HEK293 (cell line): Measurements from ENCODE around the gene TMC4.

Experiments
- CTCF ChIA-PET: fragments of 350-600 bp; formaldehyde crosslinking; extraction: SDS; loops from one replicate; lab custom pipeline; 2021; ENCODE audit warnings: antibody characterized with exemption; lab: Yijun Ruan, JAX
- POLR2A ChIA-PET: fragments of 300-600 bp; formaldehyde crosslinking; extraction: SDS; loops from one replicate; lab custom pipeline; 2020; ENCODE audit warnings: antibody characterized with exemption, inconsistent platforms; lab: Yijun Ruan, JAX
- H3K27ac ChIP-seq: fragments of 200-500 bp; sonication (Bioruptor generic); 2 replicates; pipeline ENCODE4 v1.5.1; 2014; ENCODE audit warnings: low read depth, low read length, control low read depth, inconsistent platforms; ENCODE audit errors: extremely low read depth
- H3K36me3 ChIP-seq, 2 experiments: fragments of 200-500 bp in 1 of 2; sonication (Bioruptor generic) in 1 of 2; 1 replicate in 1 of 2; 2 replicates in 1 of 2; pipeline ENCODE4 v1.5.1; 2014 to 2017; ENCODE audit warnings: inconsistent platforms in 2 of 2, low read length in 2 of 2; ENCODE audit not compliant: control insufficient read depth in 2 of 2, insufficient read depth in 1 of 2
- H3K4me1 ChIP-seq: fragments of 200-500 bp; sonication (Bioruptor generic); 2 replicates; pipeline ENCODE4 v1.5.1; 2014; ENCODE audit warnings: mild to moderate bottlenecking, low read length, inconsistent platforms; ENCODE audit not compliant: control insufficient read depth, insufficient read depth
- H3K4me3 ChIP-seq: 2 replicates; pipeline ENCODE4 v1.5.1; 2011; ENCODE audit warnings: low read depth, mild to moderate bottlenecking, control low read depth, low read length, moderate library complexity
- H3K9me3 ChIP-seq: fragments of 200-500 bp; sonication (Bioruptor generic); 2 replicates; pipeline ENCODE4 v1.5.1; 2014; ENCODE audit warnings: low read depth, low read length, inconsistent platforms; ENCODE audit not compliant: control insufficient read depth, insufficient read depth
- BCL11B ChIP-seq: fragments of 450-650 bp; formaldehyde crosslinking; IDR thresholded peaks from 2 replicates; pipeline ENCODE4 v1.5.1; 2016; ENCODE audit warnings: low read depth, missing biosample characterization, missing genetic modification characterization
- GLIS2 ChIP-seq: fragments of 450-650 bp; formaldehyde crosslinking; IDR thresholded peaks from 2 replicates; pipeline ENCODE4 v1.5.1; 2016; ENCODE audit warnings: missing biosample characterization, missing genetic modification characterization
- KLF1 ChIP-seq: fragments of 450-650 bp; formaldehyde crosslinking; IDR thresholded peaks from 2 replicates; pipeline ENCODE4 v1.5.1; 2016; ENCODE audit warnings: missing biosample characterization, missing genetic modification characterization
- KLF8 ChIP-seq: fragments of 450-650 bp; formaldehyde crosslinking; IDR thresholded peaks from 2 replicates; pipeline ENCODE4 v1.5.1; 2016; ENCODE audit warnings: missing biosample characterization, missing genetic modification characterization
- RBAK ChIP-seq: fragments of 450-650 bp; formaldehyde crosslinking; IDR thresholded peaks from 2 replicates; pipeline ENCODE4 v1.5.1; 2016; ENCODE audit warnings: missing biosample characterization, missing genetic modification characterization
- SCRT1 ChIP-seq: fragments of 450-650 bp; formaldehyde crosslinking; IDR thresholded peaks from 2 replicates; pipeline ENCODE4 v1.5.1; 2016; ENCODE audit warnings: missing biosample characterization, missing genetic modification characterization, borderline replicate concordance
- SP2 ChIP-seq: fragments of 450-650 bp; formaldehyde crosslinking; IDR thresholded peaks from 2 replicates; pipeline ENCODE4 v1.5.1; 2016; ENCODE audit warnings: missing biosample characterization, missing genetic modification characterization
- SP3 ChIP-seq: fragments of 450-650 bp; formaldehyde crosslinking; IDR thresholded peaks from 2 replicates; pipeline ENCODE4 v1.5.1; 2016; ENCODE audit warnings: missing biosample characterization, missing genetic modification characterization
- ZFP69B ChIP-seq: fragments of 450-650 bp; formaldehyde crosslinking; IDR thresholded peaks from 2 replicates; pipeline ENCODE4 v1.5.1; 2016; ENCODE audit warnings: missing biosample characterization, missing genetic modification characterization
- ZNF10 ChIP-seq: fragments of 450-650 bp; formaldehyde crosslinking; IDR thresholded peaks from 2 replicates; pipeline ENCODE4 v1.5.1; 2017; ENCODE audit warnings: missing biosample characterization, missing genetic modification characterization
- ZNF114 ChIP-seq: fragments of 450-650 bp; formaldehyde crosslinking; IDR thresholded peaks from 2 replicates; pipeline ENCODE4 v1.5.0; 2017; ENCODE audit warnings: missing biosample characterization, missing genetic modification characterization
- ZNF16 ChIP-seq: fragments of 450-650 bp; formaldehyde crosslinking; IDR thresholded peaks from 2 replicates; pipeline ENCODE4 v1.5.1; 2016; ENCODE audit warnings: low read depth, missing biosample characterization, missing genetic modification characterization
- ZNF214 ChIP-seq: fragments of 450-650 bp; formaldehyde crosslinking; IDR thresholded peaks from 2 replicates; pipeline ENCODE4 v1.5.1; 2017; ENCODE audit warnings: missing biosample characterization, mild to moderate bottlenecking, missing genetic modification characterization, borderline replicate concordance
- ZNF221 ChIP-seq: fragments of 450-650 bp; formaldehyde crosslinking; IDR thresholded peaks from 2 replicates; pipeline ENCODE4 v1.5.1; 2017; ENCODE audit warnings: missing biosample characterization, missing genetic modification characterization, borderline replicate concordance
- ZNF302 ChIP-seq: fragments of 450-650 bp; formaldehyde crosslinking; IDR thresholded peaks from 2 replicates; pipeline ENCODE4 v1.5.1; 2016; ENCODE audit warnings: missing biosample characterization, missing genetic modification characterization, low read depth
- ZNF354C ChIP-seq: fragments of 450-650 bp; formaldehyde crosslinking; IDR thresholded peaks from 2 replicates; pipeline ENCODE4 v1.5.1; 2016; ENCODE audit warnings: missing biosample characterization, missing genetic modification characterization, low read depth, borderline replicate concordance
- ZNF366 ChIP-seq: fragments of 450-650 bp; formaldehyde crosslinking; conservative IDR thresholded peaks from 2 replicates; pipeline ENCODE4 v1.5.1; 2016; ENCODE audit warnings: missing biosample characterization, missing genetic modification characterization
- ZNF391 ChIP-seq: fragments of 450-650 bp; formaldehyde crosslinking; IDR thresholded peaks from 2 replicates; pipeline ENCODE4 v1.5.1; 2016; ENCODE audit warnings: low read depth, missing biosample characterization, missing genetic modification characterization, borderline replicate concordance
- ZNF394 ChIP-seq: fragments of 450-650 bp; formaldehyde crosslinking; IDR thresholded peaks from 2 replicates; pipeline ENCODE4 v1.5.1; 2016; ENCODE audit warnings: missing biosample characterization, missing genetic modification characterization, mild to moderate bottlenecking, moderate library complexity, borderline replicate concordance
- ZNF426 ChIP-seq: fragments of 450-650 bp; formaldehyde crosslinking; IDR thresholded peaks from 2 replicates; pipeline ENCODE4 v1.5.1; 2017; ENCODE audit warnings: missing biosample characterization, missing genetic modification characterization, mild to moderate bottlenecking, inconsistent platforms, moderate library complexity
- ZNF473 ChIP-seq: fragments of 450-650 bp; formaldehyde crosslinking; IDR thresholded peaks from 2 replicates; pipeline ENCODE4 v1.5.1; 2017; ENCODE audit warnings: missing biosample characterization, missing genetic modification characterization
- ZNF560 ChIP-seq: fragments of 450-650 bp; formaldehyde crosslinking; IDR thresholded peaks from 2 replicates; pipeline ENCODE4 v1.5.1; 2017; ENCODE audit warnings: missing biosample characterization, missing genetic modification characterization, borderline replicate concordance
- ZNF596 ChIP-seq: fragments of 450-650 bp; IDR thresholded peaks from 2 replicates; pipeline ENCODE4 v1.5.0; 2018; ENCODE audit warnings: missing biosample characterization, mild to moderate bottlenecking, missing genetic modification characterization, moderate library complexity
- ZNF624 ChIP-seq: fragments of 450-650 bp; formaldehyde crosslinking; IDR thresholded peaks from 2 replicates; pipeline ENCODE4 v1.5.1; 2017; ENCODE audit warnings: missing biosample characterization, missing genetic modification characterization
- ZNF792 ChIP-seq: fragments of 450-650 bp; formaldehyde crosslinking; IDR thresholded peaks from 2 replicates; pipeline ENCODE4 v1.5.1; 2016; ENCODE audit warnings: missing biosample characterization, missing genetic modification characterization
- TF ChIP-seq, protein P1 (sequence below): fragments of 450-650 bp; formaldehyde crosslinking; IDR thresholded peaks from 2 replicates; pipeline ENCODE4 v1.5.1; 2017; ENCODE audit warnings: missing biosample characterization, missing genetic modification characterization
- TF ChIP-seq, protein P2 (sequence below): fragments of 450-650 bp; formaldehyde crosslinking; IDR thresholded peaks from 2 replicates; pipeline ENCODE4 v1.5.1; 2016; ENCODE audit warnings: missing biosample characterization, missing genetic modification characterization
- TF ChIP-seq, protein P3 (sequence below): fragments of 450-650 bp; formaldehyde crosslinking; IDR thresholded peaks from 2 replicates; pipeline ENCODE4 v1.5.1; 2016; ENCODE audit warnings: missing biosample characterization, missing genetic modification characterization

TMC4 gene

DNA sequence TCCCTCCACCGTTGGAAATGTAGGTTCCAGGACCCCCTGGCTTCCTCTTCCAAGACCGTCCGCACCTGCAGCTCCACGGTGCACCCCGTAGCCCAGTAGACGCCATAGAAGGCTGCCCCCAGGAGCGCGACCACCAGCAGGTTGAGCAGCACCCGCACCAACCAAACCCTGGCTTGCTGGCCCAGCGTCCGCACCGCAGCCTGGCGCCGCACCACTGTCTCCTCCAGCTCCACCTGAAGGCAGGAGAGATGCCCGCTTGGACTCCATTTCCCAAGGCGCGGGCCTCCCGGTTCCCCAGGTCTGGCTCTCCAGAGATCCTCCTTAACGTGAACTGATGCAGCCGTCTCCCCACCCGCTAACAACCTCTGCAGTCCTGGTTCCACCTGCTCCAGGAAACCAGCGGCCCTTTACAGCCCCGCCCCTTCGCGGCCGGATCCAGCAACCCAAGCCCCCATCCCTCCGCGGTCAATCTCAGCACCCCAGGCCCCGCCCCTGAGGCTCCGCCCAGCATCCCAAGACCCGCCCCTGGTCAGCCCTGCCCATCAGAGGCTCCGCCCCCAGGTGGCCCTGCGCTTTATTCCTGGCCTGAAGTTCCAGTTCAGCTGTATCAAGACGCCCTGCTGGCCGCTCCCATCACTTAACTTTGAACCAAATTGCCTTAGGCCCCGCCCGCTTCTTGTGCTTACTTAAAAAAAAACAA, 8.4 kb downstream of the TMC4 start:
- Histone ChIP-seq H3K36me3 (no peaks in the 10 kb centered on the region), H3K27ac (no peak overlapping the region)
- CTCF ChIA-PET: interaction anchor here (0.6 kb wide), 2 partner anchors 10 to 21 kb away, joined by 3 read pairs; no protein-coding TSS in a partner anchor

DNA sequence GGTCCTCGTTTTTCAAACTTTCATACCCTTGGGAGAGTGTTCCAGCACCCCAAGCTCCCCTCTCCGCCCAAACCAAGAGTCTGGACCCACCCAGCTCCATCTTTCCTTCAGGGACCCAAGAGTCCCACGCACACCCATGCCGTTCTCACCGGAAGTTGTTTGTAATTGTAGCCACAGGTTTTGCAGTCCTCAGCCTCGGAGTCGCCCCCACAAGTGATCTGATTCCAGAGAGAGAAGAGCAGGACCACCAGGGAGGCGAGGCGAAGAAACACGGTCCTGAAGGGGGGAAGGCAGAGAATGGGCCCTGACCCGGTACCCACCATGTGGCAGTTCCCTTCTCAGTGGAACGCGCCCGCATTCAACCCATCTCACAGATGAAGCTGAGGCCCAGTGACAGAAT, 10.1 kb downstream of the TMC4 start:
- ChIA-PET POLR2A (interaction anchor here (3.6 kb wide), 1 partner anchor 26 kb away, joined by 17 read pairs; the partner anchor contains the start of gene CNOT3), CTCF (no interaction called here)
- Histone ChIP-seq H3K9me3 (no peaks in the 10 kb centered on the region), H3K4me1 (peaks cover 4% of the 10 kb centered on the region; the same call in 1 of the 2 replicates), H3K4me3 (no peak overlapping the region), H3K36me3 (peaks cover 1 to 3% of the 10 kb centered on the region in 2 experiments; a peak in 2 of 3 replicates), H3K27ac (no peak overlapping the region)
- TF ChIP-seq ZNF302 (no peak), SCRT1 (tag by site-specific recombination) (no peak), GLIS2 (tag by site-specific recombination) (no peak), ZFP69B (tag by site-specific recombination) (no peak), ZNF10 (tag by site-specific recombination) (no peak)
- TF ChIP-seq, protein P1, sequence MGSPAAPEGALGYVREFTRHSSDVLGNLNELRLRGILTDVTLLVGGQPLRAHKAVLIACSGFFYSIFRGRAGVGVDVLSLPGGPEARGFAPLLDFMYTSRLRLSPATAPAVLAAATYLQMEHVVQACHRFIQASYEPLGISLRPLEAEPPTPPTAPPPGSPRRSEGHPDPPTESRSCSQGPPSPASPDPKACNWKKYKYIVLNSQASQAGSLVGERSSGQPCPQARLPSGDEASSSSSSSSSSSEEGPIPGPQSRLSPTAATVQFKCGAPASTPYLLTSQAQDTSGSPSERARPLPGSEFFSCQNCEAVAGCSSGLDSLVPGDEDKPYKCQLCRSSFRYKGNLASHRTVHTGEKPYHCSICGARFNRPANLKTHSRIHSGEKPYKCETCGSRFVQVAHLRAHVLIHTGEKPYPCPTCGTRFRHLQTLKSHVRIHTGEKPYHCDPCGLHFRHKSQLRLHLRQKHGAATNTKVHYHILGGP: no peak

More for the DNA sequence above, 8.4 kb downstream of the TMC4 start:
- Histone ChIP-seq H3K9me3 (no peaks in the 10 kb centered on the region), H3K4me1 (no peaks in the 10 kb centered on the region), H3K4me3 (no peak overlapping the region)
- TF ChIP-seq ZNF624 (tag by site-specific recombination) (no peak), RBAK (tag by site-specific recombination) (no peak), KLF1 (tag by site-specific recombination) (peak; percentile 92), KLF8 (tag by site-specific recombination) (peak; percentile 88), ZNF394 (tag by site-specific recombination) (no peak), SP3 (tag by site-specific recombination) (0 out of 2 replicates have a peak, but pooled peaks have one; percentile 38), ZNF114 (tag by site-specific recombination) (no peak)
- POLR2A ChIA-PET: interaction anchor here (1.0 to 3.6 kb wide), 2 partner anchors 25 to 27 kb away, joined by 3 to 17 read pairs; partner anchors contain the start of genes CNOT3 and MBOAT7

DNA sequence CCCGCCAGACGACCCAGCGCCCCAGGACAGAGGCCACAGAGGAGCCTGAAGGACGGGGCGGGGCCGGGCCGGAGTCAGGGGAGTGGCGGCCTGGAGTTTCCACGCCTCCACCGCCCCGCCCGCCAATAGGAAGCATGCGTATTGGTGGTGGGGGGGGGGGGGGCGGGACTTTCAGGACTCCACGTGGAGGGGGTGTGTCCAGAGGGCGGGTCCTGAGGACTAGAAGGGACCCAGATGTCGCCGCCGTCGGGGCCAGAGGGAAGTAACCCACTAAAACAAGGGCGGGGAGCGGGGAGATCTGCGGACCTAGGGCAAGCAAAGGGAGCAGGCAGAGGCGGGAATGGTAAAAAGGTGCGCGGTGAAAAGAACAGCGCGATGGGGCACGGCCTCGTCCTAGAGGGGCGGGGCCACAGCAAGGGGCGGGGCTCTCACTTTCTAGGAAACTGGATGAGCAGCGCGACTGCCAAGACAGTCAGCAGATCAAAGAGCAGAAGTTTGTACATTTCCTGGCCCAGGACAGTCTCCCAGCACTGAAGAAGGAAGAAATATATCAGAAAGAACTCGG, 10.6 kb downstream of the TMC4 start:
- no peak overlapping the region for H3K27ac ChIP-seq

More for the DNA sequence above, 10.6 kb downstream of the TMC4 start:
- Histone ChIP-seq H3K36me3 (peaks cover 7% of the 10 kb centered on the region in 2 experiments; a peak in 2 of 3 replicates), H3K9me3 (no peaks in the 10 kb centered on the region), H3K4me3 (no peak overlapping the region), H3K4me1 (peaks cover 4% of the 10 kb centered on the region; the same call in 1 of the 2 replicates)
- TF ChIP-seq ZNF391 (tag by site-specific recombination) (no peak), ZNF426 (no peak), KLF8 (tag by site-specific recombination) (0 out of 2 replicates have a peak, but pooled peaks have one; percentile 41), ZNF596 (tag by site-specific recombination) (no peak), SP3 (tag by site-specific recombination) (no peak), ZNF16 (no peak), ZNF354C (tag by site-specific recombination) (no peak), ZNF366 (no peak), ZNF473 (tag by site-specific recombination) (no peak), ZNF214 (tag by site-specific recombination) (no peak), SP2 (tag by site-specific recombination) (peak; percentile 27; the same call in 1 of the 2 replicates), ZNF792 (tag by site-specific recombination) (no peak), ZNF560 (tag by site-specific recombination) (no peak), ZNF221 (no peak), BCL11B (no peak)
- TF ChIP-seq, protein P2, sequence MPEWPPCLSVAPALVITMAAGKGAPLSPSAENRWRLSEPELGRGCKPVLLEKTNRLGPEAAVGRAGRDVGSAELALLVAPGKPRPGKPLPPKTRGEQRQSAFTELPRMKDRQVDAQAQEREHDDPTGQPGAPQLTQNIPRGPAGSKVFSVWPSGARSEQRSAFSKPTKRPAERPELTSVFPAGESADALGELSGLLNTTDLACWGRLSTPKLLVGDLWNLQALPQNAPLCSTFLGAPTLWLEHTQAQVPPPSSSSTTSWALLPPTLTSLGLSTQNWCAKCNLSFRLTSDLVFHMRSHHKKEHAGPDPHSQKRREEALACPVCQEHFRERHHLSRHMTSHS: no peak
- TF ChIP-seq, protein P3, sequence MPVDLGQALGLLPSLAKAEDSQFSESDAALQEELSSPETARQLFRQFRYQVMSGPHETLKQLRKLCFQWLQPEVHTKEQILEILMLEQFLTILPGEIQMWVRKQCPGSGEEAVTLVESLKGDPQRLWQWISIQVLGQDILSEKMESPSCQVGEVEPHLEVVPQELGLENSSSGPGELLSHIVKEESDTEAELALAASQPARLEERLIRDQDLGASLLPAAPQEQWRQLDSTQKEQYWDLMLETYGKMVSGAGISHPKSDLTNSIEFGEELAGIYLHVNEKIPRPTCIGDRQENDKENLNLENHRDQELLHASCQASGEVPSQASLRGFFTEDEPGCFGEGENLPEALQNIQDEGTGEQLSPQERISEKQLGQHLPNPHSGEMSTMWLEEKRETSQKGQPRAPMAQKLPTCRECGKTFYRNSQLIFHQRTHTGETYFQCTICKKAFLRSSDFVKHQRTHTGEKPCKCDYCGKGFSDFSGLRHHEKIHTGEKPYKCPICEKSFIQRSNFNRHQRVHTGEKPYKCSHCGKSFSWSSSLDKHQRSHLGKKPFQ (tag by site-specific recombination): no peak
- POLR2A ChIA-PET: interaction anchor here (3.6 kb wide), 1 partner anchor 25 kb away, joined by 17 read pairs; the partner anchor contains the start of gene CNOT3
- CTCF ChIA-PET: no interaction called here
